GM19239 (cell line): ENCODE results near the gene PSMB5.

Experiments
- DNase-seq: peaks from one replicate; pipeline ENCODE4 v3.0.0; 2011; ENCODE audit warnings: low spot score; ENCODE audit not compliant: insufficient read length
- FAIRE-seq: peaks from 2 replicates; lab custom pipeline; 2011; peaks lifted over from hg19 to GRCh38; lab: Jason Lieb, UNC

The PSMB5 gene

GRCh38 chr14:23060536-23061260 is 26.0 kb upstream of the PSMB5 start:
- DNase-seq (no peak), FAIRE-seq (no peak)

- DNase-seq = no peak
- FAIRE-seq = no peak
Measured at GRCh38 chr14:23058654-23059504, 24.2 kb upstream of the PSMB5 start.

- DNase-seq = peak; percentile 98
- peak; percentile 85 for FAIRE-seq
Measured at GRCh38 chr14:23057757-23058653, 23.3 kb upstream of the PSMB5 start.

- DNase-seq = peak; percentile 92
- no peak for FAIRE-seq
Measured at GRCh38 chr14:23056956-23057756, 22.5 kb upstream of the PSMB5 start, which contains the start of gene CDH24. Gene CDH24 (minus strand): TSS chr14:23057520. CDS start chr14:23055733, 1,787 bp downstream.

GRCh38 chr14:23056145-23056955 is 21.6 kb upstream of the PSMB5 start:
- peak; percentile 98 for DNase-seq
- peak; percentile 93 for FAIRE-seq

- DNase-seq (no peak), FAIRE-seq (no peak)
Measured at GRCh38 chr14:23055621-23056144, 21.0 kb upstream of the PSMB5 start.

- DNase-seq = no peak
- no peak for FAIRE-seq
Measured at GRCh38 chr14:23055147-23055550, 20.4 kb upstream of the PSMB5 start.

- FAIRE-seq (no peak), DNase-seq (no peak)
Measured at GRCh38 chr14:23054000-23054811, 19.5 kb upstream of the PSMB5 start.

- no peak for FAIRE-seq
Measured at GRCh38 chr14:23053426-23053825, 18.7 kb upstream of the PSMB5 start.

GRCh38 chr14:23052671-23053070 is 18.0 kb upstream of the PSMB5 start:
- DNase-seq (no peak), FAIRE-seq (no peak)

More at GRCh38 chr14:23053426-23053825, 18.7 kb upstream of the PSMB5 start:
- no peak for DNase-seq

- DNase-seq (no peak), FAIRE-seq (no peak)
Measured at GRCh38 chr14:23052182-23052623, 17.5 kb upstream of the PSMB5 start.

- DNase-seq (no peak), FAIRE-seq (no peak)
Measured at GRCh38 chr14:23051141-23052057, 16.7 kb upstream of the PSMB5 start.

GRCh38 chr14:23049011-23049410 is 14.3 kb upstream of the PSMB5 start:
- FAIRE-seq (no peak), DNase-seq (no peak)

- DNase-seq (no peak), FAIRE-seq (no peak)
Measured at GRCh38 chr14:23047751-23048693, 13.3 kb upstream of the PSMB5 start.

GRCh38 chr14:23047034-23047634 is 12.4 kb upstream of the PSMB5 start:
- DNase-seq (no peak), FAIRE-seq (no peak)
